WTC11 (cell line): ENCODE data around the gene CENPX. TPM values are rescaled to one million over a fixed set of nuclear protein-coding genes. Genes with fewer than 3 reads are reported as not detected.

ENCODE experiments used
- ATAC-seq: fragments of 200-7000 bp; cut with Tn5 transposase; 2 replicates; pipeline ENCODE4 v1.10.0; 2021; ENCODE audit warnings: mild to moderate bottlenecking, moderate library complexity
- CTCF ChIA-PET: fragments of 300-600 bp; sonication (Branson Sonifier 250); formaldehyde crosslinking; loops from one replicate; lab custom pipeline; 2021; ENCODE audit warnings: antibody characterized with exemption; lab: Charles Lee
- POLR2A ChIA-PET: fragments of 350-600 bp; sonication (Branson Sonifier 250); formaldehyde crosslinking; loops from one replicate; lab custom pipeline; 2021; ENCODE audit warnings: antibody characterized with exemption; lab: Charles Lee
- DNase-seq: peaks from one replicate; pipeline ENCODE4 v3.0.0; 2021; ENCODE audit warnings: low spot score
- H3K27ac Mint-ChIP-seq: 2 replicates; pipeline ENCODE4 v1.8.0; 2021; ENCODE audit warnings: mixed read lengths
- H3K27me3 Mint-ChIP-seq: 2 replicates; pipeline ENCODE4 v1.8.0; 2021; ENCODE audit warnings: low read depth, mild to moderate bottlenecking, moderate library complexity, mixed read lengths
- H3K36me3 Mint-ChIP-seq: 2 replicates; pipeline ENCODE4 v1.8.0; 2021; ENCODE audit warnings: mixed read lengths
- H3K4me1 Mint-ChIP-seq: 2 replicates; pipeline ENCODE4 v1.8.0; 2022; ENCODE audit warnings: mixed read lengths
- H3K4me3 Mint-ChIP-seq: 2 replicates; pipeline ENCODE4 v1.8.0; 2021; ENCODE audit warnings: mild to moderate bottlenecking, moderate library complexity, mixed read lengths
- H3K9me3 Mint-ChIP-seq: 2 replicates; pipeline ENCODE4 v1.8.0; 2021; ENCODE audit warnings: mixed read lengths
- CBFB ChIP-seq: sonication (generic); formaldehyde crosslinking; IDR thresholded peaks from 2 replicates; pipeline ENCODE4 v1.8.1; 2022; ENCODE audit warnings: mild to moderate bottlenecking, low read depth, missing genetic modification reagents
- CREB1 ChIP-seq: sonication (generic); formaldehyde crosslinking; IDR thresholded peaks from 2 replicates; pipeline ENCODE4 v1.8.0; 2023; ENCODE audit warnings: mild to moderate bottlenecking, missing genetic modification reagents
- GRHL2 ChIP-seq: fragments of 250-450 bp; sonication (Bioruptor Pico); IDR thresholded peaks from 2 replicates; pipeline ENCODE4 v1.8.0; 2022; ENCODE audit warnings: mild to moderate bottlenecking, moderate library complexity; ENCODE audit not compliant: insufficient replicate concordance, severe bottlenecking
- NR2C2 ChIP-seq: sonication (generic); formaldehyde crosslinking; IDR thresholded peaks from 2 replicates; pipeline ENCODE4 v1.8.0; 2022; ENCODE audit warnings: mild to moderate bottlenecking, missing genetic modification reagents
- RELA ChIP-seq: sonication (generic); formaldehyde crosslinking; IDR thresholded peaks from 2 replicates; pipeline ENCODE4 v1.8.1; 2022; ENCODE audit warnings: missing genetic modification reagents, mild to moderate bottlenecking, borderline replicate concordance
- total RNA-seq: library from RNA; stranded (reverse); gene quantifications from 3 replicates; pipeline ENCODE4 v1.2.3, GENCODE V29; 2021
- TF ChIP-seq, protein P1 (sequence below): sonication (generic); formaldehyde crosslinking; IDR thresholded peaks from 2 replicates; pipeline ENCODE4 v1.8.0; 2022; ENCODE audit warnings: missing genetic modification reagents
- TF ChIP-seq, protein P2 (sequence below): sonication (generic); formaldehyde crosslinking; IDR thresholded peaks from 2 replicates; pipeline ENCODE4 v1.8.0; 2022; ENCODE audit warnings: mild to moderate bottlenecking, missing genetic modification reagents
- TF ChIP-seq, protein P3 (sequence below): sonication (generic); formaldehyde crosslinking; conservative IDR thresholded peaks from 2 replicates; pipeline ENCODE4 v1.8.1; 2022; ENCODE audit warnings: mild to moderate bottlenecking, missing genetic modification reagents
- TF ChIP-seq, protein P4 (sequence below): fragments of 250-450 bp; sonication (Bioruptor Pico); IDR thresholded peaks from 2 replicates; pipeline ENCODE4 v2.1.2; 2022; ENCODE audit warnings: mild to moderate bottlenecking, moderate library complexity
- TF ChIP-seq, protein P5 (sequence below): sonication (generic); formaldehyde crosslinking; IDR thresholded peaks from 2 replicates; pipeline ENCODE4 v1.8.1; 2023; ENCODE audit warnings: mild to moderate bottlenecking, missing genetic modification reagents, moderate library complexity
- TF ChIP-seq, protein P6 (sequence below): fragments of 250-450 bp; sonication (Bioruptor Pico); IDR thresholded peaks from 2 replicates; pipeline ENCODE4 v1.8.0; 2021; ENCODE audit warnings: mild to moderate bottlenecking
- TF ChIP-seq, protein P7 (sequence below): fragments of 250-450 bp; sonication (Bioruptor Pico); IDR thresholded peaks from 2 replicates; pipeline ENCODE4 v1.9.0; 2021; ENCODE audit warnings: moderate library complexity, mild to moderate bottlenecking, inconsistent platforms, borderline replicate concordance
- TF ChIP-seq, protein P8 (sequence below): sonication (generic); formaldehyde crosslinking; IDR thresholded peaks from 2 replicates; pipeline ENCODE4 v1.8.0; 2023; ENCODE audit warnings: missing genetic modification reagents
- TF ChIP-seq, protein P9 (sequence below): sonication (generic); formaldehyde crosslinking; conservative IDR thresholded peaks from 2 replicates; pipeline ENCODE4 v1.8.1; 2023; ENCODE audit warnings: mild to moderate bottlenecking, low read depth, missing genetic modification reagents, moderate library complexity
- TF ChIP-seq, protein P10 (sequence below): fragments of 250-450 bp; sonication (Bioruptor Pico); IDR thresholded peaks from 2 replicates; pipeline ENCODE4 v1.9.0; 2021; ENCODE audit warnings: mild to moderate bottlenecking

CENPX gene
- total RNA-seq, 1 experiment from 2014 or later: 121 TPM

DNA sequence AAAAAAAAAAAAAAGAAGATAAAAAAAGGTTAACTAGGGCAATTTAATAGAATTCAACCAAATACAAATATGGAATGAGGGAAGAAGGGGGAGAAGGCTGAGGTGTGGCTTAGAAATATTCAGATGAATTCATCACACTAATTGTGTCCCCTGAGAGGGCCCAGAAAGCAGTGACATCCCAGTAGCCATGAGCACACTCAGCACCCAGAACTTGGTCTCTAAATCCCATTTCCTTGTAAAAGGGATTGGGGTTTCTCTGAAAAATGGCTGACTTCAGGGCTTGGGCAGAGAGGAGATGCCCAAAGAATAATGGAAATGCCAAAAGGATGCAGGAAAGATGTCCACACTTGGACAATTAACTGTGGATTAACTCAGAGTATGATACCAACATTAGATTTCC, 49.2 kb downstream of the CENPX start (continued):
- TF ChIP-seq, protein P1, sequence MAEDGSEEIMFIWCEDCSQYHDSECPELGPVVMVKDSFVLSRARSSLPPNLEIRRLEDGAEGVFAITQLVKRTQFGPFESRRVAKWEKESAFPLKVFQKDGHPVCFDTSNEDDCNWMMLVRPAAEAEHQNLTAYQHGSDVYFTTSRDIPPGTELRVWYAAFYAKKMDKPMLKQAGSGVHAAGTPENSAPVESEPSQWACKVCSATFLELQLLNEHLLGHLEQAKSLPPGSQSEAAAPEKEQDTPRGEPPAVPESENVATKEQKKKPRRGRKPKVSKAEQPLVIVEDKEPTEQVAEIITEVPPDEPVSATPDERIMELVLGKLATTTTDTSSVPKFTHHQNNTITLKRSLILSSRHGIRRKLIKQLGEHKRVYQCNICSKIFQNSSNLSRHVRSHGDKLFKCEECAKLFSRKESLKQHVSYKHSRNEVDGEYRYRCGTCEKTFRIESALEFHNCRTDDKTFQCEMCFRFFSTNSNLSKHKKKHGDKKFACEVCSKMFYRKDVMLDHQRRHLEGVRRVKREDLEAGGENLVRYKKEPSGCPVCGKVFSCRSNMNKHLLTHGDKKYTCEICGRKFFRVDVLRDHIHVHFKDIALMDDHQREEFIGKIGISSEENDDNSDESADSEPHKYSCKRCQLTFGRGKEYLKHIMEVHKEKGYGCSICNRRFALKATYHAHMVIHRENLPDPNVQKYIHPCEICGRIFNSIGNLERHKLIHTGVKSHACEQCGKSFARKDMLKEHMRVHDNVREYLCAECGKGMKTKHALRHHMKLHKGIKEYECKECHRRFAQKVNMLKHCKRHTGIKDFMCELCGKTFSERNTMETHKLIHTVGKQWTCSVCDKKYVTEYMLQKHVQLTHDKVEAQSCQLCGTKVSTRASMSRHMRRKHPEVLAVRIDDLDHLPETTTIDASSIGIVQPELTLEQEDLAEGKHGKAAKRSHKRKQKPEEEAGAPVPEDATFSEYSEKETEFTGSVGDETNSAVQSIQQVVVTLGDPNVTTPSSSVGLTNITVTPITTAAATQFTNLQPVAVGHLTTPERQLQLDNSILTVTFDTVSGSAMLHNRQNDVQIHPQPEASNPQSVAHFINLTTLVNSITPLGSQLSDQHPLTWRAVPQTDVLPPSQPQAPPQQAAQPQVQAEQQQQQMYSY: no peak
- TF ChIP-seq, protein P2, sequence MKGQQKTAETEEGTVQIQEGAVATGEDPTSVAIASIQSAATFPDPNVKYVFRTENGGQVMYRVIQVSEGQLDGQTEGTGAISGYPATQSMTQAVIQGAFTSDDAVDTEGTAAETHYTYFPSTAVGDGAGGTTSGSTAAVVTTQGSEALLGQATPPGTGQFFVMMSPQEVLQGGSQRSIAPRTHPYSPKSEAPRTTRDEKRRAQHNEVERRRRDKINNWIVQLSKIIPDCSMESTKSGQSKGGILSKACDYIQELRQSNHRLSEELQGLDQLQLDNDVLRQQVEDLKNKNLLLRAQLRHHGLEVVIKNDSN (CRISPR knock-in tag): no peak
- TF ChIP-seq NR2C2 (CRISPR knock-in tag) (no peak), GRHL2 (CRISPR knock-in tag) (no peak)
- TF ChIP-seq, protein P3, sequence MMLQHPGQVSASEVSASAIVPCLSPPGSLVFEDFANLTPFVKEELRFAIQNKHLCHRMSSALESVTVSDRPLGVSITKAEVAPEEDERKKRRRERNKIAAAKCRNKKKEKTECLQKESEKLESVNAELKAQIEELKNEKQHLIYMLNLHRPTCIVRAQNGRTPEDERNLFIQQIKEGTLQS (CRISPR knock-in tag): no peak
- TF ChIP-seq, protein P4, sequence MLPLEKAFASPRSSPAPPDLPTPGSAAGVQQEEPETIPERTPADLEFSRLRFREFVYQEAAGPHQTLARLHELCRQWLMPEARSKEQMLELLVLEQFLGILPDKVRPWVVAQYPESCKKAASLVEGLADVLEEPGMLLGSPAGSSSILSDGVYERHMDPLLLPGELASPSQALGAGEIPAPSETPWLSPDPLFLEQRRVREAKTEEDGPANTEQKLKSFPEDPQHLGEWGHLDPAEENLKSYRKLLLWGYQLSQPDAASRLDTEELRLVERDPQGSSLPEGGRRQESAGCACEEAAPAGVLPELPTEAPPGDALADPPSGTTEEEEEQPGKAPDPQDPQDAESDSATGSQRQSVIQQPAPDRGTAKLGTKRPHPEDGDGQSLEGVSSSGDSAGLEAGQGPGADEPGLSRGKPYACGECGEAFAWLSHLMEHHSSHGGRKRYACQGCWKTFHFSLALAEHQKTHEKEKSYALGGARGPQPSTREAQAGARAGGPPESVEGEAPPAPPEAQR (CRISPR knock-in tag): no peak

DNA sequence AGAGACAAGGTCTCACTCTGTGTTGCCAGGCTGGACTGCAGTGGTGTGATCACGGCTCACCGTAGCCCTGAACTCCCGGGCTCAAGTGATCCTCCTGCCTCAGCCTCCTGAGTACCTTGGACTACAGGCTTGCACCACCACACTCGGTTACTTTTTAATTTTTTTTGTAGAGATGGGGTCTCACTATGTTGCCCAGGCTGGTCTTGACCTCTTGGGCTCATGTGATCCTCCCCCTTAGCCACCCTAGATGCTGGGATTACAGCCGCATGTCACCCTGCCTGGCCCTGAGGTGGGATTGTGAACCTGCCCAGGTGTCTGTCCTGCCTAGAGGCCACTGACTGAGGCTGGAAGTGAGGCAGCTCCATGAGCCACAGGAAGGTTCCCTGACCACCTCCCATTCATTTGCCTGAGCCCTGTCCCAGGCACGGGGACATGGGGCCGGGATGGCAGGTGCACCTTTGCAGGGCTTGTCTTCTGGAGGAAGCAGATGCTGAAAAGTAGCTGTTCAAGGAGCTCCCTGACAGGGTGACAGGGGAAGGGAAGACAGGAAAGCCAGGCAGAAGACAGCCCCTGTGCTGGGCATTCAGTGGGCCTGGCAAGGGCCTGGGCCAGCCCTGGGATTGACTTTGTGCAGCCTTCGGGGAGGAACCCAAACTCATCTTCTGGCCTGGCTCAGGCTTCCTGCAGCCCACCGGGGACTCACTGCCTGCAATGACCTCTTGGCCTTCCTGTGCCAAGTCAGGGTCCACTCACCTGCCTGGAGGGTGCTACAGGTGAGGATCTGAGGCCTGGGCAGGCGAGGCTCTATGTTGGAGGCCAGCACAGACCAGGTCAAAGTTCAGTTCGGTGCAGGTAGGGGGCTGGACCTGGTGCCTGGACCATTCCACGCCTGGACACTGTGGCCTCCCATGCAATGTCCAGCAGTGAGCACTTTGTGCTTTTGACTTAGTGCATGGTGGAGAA, 53.5 kb downstream of the CENPX start:
- ChIA-PET POLR2A (interaction anchor here (2.1 kb wide), 1 partner anchor 8 kb away, joined by 7 read pairs; no protein-coding TSS in a partner anchor), CTCF (interaction anchor here (1.3 to 2.6 kb wide), 3 partner anchors 9 to 69 kb away, joined by 3 to 8 read pairs (median 6); partner anchors contain the start of gene DCXR)
- Mint-ChIP-seq H3K27me3 (peaks cover 66% of the 10 kb centered on the region), H3K9me3 (peaks cover 13% of the 10 kb centered on the region), H3K27ac (no peak overlapping the region), H3K36me3 (0 out of 2 replicates have a peak, but pooled peaks cover 4% of the 10 kb centered on the region), H3K4me3 (no peak overlapping the region), H3K4me1 (peaks cover 11% of the 10 kb centered on the region)
- DNase-seq (no peak), ATAC-seq (no peak)
- TF ChIP-seq, protein P5, sequence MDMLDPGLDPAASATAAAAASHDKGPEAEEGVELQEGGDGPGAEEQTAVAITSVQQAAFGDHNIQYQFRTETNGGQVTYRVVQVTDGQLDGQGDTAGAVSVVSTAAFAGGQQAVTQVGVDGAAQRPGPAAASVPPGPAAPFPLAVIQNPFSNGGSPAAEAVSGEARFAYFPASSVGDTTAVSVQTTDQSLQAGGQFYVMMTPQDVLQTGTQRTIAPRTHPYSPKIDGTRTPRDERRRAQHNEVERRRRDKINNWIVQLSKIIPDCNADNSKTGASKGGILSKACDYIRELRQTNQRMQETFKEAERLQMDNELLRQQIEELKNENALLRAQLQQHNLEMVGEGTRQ (CRISPR knock-in tag): no peak
- TF ChIP-seq, protein P6, sequence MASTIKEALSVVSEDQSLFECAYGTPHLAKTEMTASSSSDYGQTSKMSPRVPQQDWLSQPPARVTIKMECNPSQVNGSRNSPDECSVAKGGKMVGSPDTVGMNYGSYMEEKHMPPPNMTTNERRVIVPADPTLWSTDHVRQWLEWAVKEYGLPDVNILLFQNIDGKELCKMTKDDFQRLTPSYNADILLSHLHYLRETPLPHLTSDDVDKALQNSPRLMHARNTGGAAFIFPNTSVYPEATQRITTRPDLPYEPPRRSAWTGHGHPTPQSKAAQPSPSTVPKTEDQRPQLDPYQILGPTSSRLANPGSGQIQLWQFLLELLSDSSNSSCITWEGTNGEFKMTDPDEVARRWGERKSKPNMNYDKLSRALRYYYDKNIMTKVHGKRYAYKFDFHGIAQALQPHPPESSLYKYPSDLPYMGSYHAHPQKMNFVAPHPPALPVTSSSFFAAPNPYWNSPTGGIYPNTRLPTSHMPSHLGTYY (CRISPR knock-in tag): no peak
- TF ChIP-seq RELA (no peak), CBFB (CRISPR knock-in tag) (no peak), CREB1 (no peak)
- TF ChIP-seq, protein P7, sequence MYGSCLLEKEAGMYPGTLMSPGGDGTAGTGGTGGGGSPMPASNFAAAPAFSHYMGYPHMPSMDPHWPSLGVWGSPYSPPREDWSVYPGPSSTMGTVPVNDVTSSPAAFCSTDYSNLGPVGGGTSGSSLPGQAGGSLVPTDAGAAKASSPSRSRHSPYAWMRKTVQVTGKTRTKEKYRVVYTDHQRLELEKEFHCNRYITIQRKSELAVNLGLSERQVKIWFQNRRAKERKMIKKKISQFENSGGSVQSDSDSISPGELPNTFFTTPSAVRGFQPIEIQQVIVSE (CRISPR knock-in tag): no peak
- TF ChIP-seq, protein P8, sequence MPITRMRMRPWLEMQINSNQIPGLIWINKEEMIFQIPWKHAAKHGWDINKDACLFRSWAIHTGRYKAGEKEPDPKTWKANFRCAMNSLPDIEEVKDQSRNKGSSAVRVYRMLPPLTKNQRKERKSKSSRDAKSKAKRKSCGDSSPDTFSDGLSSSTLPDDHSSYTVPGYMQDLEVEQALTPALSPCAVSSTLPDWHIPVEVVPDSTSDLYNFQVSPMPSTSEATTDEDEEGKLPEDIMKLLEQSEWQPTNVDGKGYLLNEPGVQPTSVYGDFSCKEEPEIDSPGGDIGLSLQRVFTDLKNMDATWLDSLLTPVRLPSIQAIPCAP (CRISPR knock-in tag): no peak
- TF ChIP-seq, protein P9, sequence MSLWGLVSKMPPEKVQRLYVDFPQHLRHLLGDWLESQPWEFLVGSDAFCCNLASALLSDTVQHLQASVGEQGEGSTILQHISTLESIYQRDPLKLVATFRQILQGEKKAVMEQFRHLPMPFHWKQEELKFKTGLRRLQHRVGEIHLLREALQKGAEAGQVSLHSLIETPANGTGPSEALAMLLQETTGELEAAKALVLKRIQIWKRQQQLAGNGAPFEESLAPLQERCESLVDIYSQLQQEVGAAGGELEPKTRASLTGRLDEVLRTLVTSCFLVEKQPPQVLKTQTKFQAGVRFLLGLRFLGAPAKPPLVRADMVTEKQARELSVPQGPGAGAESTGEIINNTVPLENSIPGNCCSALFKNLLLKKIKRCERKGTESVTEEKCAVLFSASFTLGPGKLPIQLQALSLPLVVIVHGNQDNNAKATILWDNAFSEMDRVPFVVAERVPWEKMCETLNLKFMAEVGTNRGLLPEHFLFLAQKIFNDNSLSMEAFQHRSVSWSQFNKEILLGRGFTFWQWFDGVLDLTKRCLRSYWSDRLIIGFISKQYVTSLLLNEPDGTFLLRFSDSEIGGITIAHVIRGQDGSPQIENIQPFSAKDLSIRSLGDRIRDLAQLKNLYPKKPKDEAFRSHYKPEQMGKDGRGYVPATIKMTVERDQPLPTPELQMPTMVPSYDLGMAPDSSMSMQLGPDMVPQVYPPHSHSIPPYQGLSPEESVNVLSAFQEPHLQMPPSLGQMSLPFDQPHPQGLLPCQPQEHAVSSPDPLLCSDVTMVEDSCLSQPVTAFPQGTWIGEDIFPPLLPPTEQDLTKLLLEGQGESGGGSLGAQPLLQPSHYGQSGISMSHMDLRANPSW (CRISPR knock-in tag): no peak
- TF ChIP-seq, protein P10, sequence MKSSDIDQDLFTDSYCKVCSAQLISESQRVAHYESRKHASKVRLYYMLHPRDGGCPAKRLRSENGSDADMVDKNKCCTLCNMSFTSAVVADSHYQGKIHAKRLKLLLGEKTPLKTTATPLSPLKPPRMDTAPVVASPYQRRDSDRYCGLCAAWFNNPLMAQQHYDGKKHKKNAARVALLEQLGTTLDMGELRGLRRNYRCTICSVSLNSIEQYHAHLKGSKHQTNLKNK (CRISPR knock-in tag): no peak
